ENCODE measurements around the gene MRAP.

- no peak for TF ChIP-seq CTCF (IDR thresholded peaks at IDR 0.05 in 2 of 3, conservative IDR thresholded peaks at IDR 0.05 in 1 of 3; ENCODE audit: borderline replicate concordance in 1 of 3, insufficient read depth in 1 of 3, low read depth in 2 of 3, low read length in 2 of 3)
- TF ChIP-seq SP1 (IDR thresholded peaks at IDR 0.05; ENCODE audit: low read depth), result no peak
- TF ChIP-seq ZNF274 (IDR thresholded peaks at IDR 0.05; ENCODE audit: low read depth, low read length), result no peak
- TF ChIP-seq POLR2AphosphoS5 (IDR thresholded peaks at IDR 0.05; ENCODE audit: low read depth, low read length), result no peak
- TF ChIP-seq POLR2A (IDR thresholded peaks at IDR 0.05; ENCODE audit: borderline replicate concordance, extremely low read depth, insufficient read depth, insufficient read length), result no peak
Observed at GRCh38 chr21:32307706-32308105, 9.1 kb downstream of the MRAP start.

Measured in HCT116 (cell line).